Kasumi-1 (cell line): ENCODE data around the gene PACC1.

Experiments used
- DNase-seq, 2 experiments: peaks; one replicate each; lab custom pipeline; 2025; lab: John Stamatoyannopoulos, UW

PACC1 gene

DNA sequence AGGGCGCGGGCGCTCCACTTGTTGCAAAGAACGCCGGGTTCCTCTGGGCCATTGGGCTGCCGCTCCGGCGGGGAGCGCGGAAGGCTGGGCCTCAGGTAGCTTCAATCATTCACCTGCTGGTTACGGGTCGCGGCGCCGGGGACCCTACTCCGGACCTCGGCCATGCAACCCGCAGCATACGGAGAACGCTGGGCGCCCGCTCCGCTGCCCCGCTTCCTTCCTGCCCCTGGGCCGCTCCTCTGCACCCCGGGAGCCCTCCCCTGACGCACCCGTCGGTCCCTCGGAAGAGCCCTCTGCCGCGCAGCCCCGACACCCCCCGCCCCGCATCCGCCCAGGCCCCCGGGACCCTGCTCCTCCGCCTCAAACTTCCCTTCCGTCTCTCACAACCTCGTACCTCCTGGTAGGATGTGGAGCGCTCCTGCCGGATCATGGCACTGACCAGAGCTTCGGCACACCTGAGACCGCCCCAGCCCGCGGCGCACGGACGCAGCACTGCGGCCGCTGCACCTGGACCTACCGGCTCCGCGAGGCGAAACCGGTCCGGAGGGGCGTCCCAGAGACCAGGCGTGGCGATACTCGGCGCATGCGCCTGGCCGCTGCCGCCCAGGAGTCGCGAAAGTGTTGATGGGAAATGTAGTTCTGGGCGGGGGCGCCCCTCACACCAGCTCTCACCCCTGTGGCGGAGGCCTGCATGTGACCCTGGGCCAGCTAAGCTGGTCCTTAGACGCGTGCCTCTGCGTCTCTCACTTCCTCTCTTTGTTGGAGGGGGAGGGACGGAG lies at the start of gene PACC1:
Gene PACC1 (minus strand): TSS at position 559 of the 779 bp plus-strand sequence. CDS start 129 bp downstream, at position 430.
- peak; percentile 97 to 98 for DNase-seq

DNA sequence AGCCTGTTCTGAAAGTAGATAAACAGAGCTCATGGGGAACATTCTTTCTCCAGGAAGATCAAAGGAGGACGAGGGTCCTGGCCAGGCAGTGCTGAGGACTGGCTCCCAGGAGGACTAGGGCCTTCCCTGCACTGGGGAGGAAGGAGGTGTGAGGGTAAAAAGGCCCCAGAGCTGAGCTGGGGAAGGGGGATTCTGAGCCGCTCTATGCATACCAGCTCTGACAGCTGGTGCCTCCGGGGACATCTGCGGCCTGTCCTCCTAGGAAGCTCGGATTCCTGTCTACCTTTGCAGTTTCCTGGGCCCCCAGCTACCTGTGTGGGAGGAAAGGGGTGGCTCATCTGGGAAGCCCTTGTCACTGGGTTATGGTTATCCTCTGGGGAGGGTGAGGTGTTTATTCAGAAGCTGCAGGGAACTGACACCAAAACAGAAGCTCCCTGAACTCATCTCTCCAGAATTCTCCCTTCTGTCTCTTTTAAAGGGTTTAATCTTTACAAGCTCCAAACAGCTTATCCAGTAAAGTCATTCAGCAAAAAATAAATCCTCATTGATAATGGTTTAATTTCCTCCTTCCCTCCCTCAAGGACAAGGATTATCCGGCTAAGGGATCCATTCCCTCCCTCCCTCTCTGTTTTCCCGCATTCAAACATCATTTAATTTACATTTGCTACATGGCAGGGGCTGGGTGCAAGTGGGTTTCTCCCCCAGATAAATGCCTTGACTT lies 49.0 kb upstream of the PACC1 start:
- DNase-seq: no peak

DNA sequence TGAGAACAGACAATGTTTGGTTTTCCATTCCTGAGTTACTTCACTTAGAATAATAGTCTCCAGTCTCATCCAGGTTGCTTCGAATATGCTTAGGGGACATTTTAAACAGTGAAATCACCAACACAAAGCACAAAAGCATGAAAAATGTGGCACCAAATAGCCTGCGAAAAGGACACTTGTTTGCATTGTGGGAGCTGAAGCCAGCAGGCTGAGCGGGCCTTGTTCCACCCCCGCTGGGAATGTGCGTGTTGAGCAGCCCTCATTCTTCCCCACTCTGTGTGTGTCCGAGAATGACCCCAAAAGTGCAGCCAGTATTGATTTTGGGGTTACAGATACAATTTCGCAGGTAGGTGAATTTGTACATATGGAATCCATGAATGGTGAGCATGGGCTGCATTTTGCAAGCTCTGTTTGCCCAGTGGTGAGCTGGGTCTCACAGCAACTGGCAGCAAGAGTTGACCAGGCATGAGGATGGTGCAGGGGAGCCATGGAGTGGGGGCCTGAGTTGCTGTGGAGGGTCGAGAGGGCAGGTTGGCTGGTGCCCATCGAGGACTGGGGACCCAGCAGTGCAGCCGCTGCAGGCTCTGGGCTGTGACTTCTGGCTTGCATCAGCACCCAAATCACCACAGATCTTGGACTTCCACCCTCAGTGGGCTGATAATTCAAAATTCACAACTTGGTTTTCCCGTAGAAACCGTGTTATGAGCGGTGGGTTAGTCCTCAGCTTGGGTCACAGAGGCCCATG lies 47.4 kb upstream of the PACC1 start:
- no peak for DNase-seq

DNA sequence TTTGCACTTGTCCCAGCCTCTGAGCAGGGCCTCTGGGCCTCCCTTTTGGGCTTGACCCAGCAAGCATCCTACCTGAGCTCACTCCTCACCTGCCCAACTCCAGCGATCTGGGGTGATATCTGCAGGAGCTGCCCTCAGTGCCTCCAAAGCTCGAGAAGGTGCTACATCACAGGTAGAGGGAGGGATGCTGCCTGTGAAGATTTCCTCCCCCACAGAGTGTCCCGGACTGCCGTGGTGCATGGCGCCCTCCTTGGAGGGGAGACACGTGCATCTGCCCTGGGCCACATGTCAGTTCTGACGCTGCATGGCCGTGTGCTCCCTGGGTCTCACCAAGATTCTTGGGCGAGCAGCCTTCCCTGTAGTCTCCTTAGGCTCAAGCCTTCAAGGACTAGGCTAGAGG lies 45.7 kb upstream of the PACC1 start:
- DNase-seq: no peak

DNA sequence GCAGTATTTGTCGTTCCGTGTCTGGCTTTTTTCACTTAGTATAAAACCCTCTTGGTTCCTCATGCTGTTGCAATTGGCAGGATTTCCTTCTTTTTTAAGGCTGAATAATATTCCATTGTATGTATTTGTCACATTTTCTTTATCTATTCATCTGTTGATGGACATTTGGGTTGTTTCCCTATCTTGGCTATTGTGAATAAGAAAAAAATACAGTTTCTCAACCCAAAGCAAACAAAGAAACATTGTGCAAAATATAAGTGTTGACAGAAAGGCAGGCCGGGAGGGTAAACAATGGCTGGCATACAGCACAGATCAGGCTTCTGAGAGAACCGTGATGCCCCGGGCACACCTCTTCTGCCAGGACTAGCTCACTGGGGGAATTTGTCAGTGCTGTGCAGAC lies 45.0 kb upstream of the PACC1 start:
- DNase-seq: no peak

DNA sequence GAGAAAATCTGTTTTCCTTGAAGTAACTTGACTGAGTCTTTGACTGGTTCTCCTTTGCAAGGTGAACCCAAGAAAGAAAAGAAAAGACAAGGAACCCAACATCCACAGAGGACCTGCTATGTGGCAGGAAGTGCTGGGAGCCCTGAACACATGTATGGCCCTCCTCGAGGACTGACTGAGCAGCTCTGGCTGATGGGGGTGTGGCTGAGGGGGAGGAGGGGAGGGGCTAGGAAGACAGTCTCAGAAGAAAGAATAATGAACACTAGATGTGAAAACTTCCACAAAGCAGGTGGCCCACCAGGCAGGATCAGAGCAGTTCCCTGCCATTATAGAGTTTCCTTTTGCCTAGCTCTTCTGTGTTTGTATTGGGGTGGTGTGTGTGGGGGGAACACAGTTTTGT lies 44.1 kb upstream of the PACC1 start:
- no peak for DNase-seq

DNA sequence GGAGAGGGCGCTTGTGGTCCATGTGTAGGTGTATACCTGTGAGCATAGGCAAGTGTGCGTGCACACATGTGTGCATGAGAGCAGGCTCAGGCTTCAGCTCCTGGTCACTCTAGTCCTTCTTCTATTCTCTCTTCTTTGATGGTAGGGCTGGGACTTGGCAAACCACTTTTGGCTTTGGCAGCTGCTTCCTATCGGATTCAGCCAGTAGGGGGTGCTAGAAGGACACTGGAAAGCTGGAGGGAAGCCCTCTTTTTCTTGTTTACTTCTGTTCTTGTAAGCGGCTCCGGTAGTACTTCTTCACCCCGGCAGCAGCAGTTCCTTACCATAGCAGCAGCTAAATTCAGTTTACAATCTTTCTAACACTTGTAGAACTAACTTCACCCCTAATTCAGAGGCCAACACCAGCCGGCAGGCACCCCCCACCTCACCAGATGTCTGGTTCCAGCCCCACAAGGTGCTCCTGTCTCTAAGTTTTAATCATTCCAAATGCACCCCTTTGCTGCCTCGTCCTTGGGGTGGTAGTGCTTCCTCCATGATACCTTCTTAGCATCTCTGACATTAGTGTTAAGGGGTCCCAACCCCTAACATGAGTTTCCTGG lies 43.2 kb upstream of the PACC1 start:
- peak; percentile 75 to 84 for DNase-seq

DNA sequence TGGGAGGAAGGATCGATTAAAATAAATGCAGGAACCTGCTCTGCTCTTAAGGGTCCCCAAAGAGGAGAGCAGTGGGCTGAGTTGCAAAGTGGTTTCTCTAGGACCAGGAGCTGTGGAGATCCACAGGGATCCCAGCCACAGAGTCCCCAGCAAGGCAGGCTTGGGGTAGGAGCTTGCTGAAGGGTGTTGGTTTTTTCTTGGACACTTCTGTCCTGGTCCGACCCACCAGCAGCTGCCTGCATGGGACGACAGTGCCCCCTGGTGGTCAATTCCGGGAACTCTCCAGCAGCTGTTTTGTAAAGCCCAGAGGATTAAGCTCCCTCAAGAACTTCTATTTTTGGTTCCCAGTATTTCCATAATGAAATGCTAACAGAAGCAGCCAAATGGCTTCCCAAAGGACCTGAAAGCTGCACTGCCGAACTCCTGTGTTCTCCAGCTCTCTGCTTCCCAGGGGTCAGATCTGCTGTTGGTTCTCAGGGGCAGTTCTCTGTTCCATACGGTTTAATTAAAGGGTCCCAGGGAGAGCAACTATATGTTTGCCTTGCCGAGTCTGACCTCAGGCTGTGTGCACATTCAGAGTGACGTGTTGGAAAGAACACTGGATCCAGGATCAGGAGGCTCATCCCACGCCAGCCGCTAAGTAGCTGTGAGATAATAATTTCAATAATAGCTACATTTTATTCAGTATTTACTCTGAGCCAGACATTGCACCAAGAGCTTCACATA lies 41.3 kb upstream of the PACC1 start:
- peak; percentile 75 to 81 for DNase-seq

DNA sequence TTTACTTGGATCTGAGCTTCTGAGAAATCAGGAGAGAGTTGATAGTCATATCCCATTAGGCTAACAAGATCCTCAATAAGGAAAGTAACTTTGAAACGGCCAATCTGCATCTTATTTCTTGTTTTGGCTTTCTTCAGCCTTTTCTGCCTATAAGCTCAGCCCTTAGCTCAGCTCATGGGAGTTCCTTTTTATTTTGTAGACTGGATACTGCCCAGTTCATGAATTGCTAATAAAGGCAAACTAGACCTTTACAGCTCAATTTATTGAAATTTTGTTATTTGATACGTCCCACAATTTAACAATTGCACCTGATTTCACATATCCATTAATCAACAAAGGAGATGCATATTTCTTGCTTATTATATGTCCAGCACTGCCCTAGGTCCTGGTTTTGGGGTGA lies 40.7 kb upstream of the PACC1 start:
- DNase-seq: no peak

DNA sequence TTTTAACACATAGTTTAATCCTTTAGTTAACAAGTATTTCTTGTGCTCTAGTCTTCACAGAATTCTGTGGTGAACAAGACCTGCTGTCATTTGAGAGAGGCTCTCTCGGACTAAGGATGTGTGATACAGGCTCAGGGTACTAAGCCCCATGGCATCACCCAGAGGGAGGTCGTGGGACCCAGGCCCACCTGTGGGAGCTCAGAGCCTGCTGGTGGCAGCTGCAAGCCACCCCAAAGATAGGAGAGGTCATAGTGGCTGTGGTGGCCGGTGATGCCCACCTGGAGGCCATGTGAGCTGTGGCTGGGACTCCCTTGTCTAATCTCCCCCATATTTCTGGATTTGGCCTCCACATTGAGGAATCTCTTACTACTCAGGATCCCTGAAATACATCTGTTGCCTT lies 40.1 kb upstream of the PACC1 start:
- DNase-seq: no peak

DNA sequence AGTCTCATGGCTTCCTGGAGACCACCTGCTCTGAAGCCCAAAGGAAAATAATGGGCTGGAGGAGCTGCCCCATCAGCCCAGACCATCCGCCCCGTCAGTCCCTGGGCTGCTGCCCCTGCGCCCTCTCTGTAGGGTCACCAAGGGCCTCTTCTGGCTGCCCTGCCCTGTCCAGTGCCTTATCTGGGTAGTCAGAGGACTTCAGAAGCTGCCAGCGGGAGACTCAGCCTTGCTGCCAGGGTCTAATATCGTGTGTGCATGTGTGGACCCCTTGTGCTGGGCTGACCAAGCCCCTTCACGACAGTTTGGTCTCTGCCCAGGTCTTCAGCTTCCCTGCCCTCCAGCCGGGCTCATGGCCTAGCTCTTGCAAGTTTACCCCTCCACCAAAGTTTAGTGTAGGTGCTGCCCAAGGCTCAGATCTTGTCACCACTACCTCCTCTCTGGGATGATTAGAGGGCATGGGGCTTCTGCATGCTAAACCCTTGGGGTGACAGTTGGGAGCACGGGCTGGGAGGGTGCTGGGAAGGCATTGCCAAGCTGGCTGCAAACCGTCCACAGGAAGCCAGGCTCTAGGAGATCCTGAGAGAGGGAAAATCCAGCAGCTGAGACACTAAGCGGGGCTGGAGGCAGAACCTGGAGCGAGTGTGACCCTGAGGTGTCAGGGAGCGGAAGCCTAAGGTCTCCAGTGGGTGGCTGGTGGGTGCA lies 38.6 kb upstream of the PACC1 start:
- no peak for DNase-seq

DNA sequence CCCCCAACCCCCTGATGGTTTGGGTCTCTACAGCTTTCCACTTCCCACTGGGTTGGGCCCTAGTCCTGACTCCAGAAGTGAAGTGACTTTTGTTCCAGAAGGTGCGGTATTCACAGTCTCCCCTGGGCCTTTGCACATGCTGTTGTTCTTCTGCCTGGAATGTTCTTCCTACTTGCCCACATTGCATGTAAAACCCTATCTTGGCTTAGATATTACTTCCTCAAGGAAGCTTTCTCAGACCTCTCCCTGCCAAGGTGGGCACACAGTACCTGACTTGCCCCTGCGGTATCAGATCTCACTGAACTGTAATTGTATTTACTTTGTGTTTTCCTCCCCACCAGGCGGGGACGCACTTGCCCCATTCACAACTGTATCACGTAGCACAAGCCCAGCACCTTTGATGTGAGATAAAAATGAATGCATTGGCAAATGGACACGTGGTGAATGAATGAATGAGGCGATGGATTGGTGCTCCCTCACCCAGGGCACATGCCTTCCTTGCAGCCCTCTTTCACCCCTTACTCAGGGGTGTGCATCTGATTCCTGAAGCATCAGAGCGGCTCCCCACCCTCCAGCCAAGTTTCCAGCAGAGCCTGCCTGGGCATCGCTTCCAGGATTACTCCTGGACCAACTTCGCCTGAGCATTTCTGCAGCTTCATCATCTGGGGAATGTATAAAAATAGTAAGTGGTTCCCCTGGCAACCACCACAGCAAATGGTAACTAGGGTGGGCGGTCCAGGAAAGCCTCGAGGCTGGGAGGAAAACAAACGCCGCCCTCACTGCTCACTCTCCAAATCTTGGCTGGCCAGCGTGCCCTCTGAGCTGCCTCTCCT lies 37.9 kb upstream of the PACC1 start:
- no peak for DNase-seq

DNA sequence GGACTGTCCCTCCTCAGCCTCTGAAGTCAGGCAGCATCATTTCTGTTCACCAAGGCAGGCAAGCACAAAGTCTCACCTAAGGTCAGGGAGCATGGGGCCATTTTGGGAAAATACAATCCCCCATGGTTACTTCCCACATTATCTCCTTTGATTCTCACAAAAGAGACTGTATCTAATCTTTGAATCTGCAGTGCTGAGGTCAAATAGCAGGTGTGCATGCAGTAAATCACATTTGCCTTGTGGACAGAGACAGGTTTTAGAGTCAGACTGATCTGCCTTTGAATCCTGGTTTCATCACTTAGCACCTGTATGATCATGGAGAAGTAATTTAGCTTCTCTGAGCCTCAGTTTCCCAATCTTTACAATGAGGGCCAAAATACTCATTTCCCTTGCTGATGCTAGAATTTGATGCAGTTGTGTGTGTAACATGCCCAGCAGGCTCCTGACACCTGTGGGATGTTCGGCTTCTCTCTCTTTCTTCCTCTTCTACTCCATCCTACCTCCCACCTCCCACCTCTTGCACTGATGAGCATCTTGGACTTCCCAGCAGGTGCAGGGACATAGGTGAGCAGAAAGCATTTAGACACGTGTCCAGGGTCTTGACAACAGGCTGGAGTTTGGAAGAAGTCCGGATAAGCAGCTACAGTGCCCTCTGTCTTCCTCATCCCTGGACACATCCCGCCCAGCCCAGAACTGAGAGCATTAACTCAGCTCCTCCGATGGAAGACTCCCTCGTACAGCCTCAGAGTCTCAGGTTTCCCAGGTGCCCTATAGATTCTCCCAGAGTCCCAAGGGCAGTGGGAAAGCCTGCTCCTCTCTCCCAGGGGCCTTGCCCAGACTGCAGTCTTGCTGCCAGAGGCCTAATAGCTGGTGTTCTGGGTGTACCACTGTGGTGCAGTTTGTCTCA lies 37.0 kb upstream of the PACC1 start:
- DNase-seq: no peak

DNA sequence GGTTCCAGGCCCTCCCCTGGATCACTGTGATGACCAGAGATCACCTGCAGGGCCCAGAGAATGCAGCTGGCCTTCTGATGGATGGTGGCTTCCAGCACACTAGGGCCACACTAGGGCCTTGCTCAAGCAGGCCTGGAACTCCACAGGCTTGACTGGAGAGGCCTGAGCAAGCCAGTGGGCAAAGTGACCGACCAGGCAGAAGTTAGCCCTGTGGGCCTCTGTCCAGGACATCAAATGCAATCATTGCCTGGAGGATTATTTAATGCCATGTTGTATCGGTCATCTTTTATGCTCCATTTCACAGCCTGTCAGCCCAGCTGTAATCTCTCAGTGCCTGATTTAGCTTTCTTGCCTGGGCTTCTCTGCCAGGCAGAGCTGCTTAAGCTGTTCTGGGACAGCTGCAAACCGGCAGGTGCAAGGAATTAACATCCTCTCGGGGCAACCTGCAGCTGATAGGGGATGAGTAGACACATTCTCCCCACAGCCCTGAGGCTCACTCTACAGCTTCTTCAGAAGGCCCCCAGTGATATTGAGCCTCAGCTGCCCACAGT lies 35.7 kb upstream of the PACC1 start:
- no peak for DNase-seq

DNA sequence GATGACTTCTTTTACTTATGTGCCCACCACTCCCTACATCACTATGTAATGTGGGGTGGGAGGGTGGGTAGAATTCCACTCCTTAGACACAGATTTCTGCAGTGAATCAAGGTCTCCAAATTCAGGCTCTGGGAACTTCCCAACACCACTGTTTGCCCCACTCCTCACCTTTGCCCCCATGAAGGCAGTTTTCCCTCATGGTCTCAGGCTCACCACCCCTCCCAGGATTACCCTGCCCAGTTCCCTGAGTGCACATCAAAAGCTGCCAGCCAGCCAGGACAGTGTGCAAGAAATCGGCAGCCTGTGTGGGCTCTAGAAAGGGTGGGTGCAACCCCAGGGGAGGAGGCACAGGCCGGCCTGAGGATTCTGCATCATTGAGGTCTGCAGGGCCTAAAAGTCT lies 32.8 kb upstream of the PACC1 start:
- no peak for DNase-seq

DNA sequence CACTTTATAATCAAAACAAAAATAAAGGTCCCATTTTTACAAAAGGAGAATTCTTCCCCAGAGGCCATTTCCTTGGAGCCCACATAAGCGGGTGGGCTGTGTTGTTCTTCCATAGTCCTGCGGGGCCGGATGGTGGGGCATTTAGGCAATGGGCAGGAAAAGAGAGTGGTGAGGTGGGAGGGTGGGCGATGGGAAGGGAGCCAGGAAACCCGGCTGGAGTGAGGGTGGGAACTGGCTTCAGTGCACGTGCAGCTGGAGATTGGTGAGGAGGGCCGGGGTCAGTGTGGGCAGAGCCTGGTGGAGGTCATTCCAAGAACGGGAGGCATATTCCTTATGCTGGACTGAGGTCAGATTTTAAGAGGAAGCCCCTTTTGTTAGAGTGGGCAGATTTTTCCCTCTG lies 31.6 kb upstream of the PACC1 start:
- no peak for DNase-seq

DNA sequence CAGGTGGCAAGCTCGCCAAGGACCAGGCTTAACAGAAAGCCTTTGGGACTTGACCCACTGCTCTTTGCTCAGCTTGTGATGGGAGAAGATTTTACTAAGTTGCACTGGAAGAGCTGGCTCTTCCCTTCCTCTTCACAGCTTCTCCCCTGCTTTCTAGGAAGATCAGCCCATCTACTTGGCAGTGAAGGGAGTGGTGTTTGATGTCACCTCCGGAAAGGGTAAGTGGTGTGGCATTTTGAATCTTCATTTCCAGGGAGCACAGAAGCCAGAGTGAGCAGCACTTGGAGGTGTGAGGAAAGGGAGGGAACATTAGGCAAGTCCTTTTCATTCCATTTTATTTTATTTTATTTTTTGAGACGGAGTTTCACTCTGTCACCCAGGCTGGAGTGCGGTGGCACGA lies 27.7 kb upstream of the PACC1 start:
- DNase-seq: no peak

DNA sequence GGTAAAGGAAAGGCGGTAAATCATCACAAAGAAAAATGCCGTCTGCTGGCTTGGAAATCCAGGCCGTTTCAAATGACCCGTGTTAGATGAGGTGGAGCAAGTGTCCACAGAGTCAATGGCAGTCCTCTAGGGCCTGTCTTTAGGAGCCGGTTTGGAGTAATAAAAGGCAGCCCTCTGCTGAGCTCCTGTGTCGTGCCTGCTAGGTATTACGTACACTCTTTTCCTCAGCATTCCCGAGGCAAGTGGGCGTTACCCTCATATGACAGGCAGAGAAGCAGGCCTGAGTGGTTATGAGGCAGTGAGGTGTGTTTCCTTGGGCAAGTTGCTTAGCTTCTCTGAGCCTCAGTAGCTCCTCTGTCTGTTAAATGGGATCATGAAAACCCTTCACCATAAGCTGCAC lies 25.7 kb upstream of the PACC1 start:
- no peak for DNase-seq

DNA sequence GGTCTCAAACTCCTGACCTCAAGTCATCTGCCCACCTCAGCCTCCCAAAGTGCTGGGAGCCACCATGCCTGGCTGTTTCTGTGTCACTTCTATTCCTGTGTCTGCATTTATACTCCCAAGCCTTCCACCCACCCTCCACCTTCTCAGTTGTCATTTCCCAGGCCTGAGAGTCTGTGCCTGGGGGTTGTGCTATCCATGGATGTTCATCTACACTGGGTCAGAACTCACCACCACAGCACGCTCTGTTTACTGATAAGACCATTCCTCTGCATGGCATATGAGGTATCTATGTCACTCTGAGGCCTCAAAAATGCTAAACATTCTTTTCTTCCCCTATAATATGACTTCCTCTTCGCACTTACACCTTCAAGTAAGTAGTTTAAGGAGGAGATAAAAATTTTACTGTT lies 24.1 kb upstream of the PACC1 start:
- no peak for DNase-seq
